ENCODE data around the gene CAB39L. TPM values are rescaled to one million over a fixed set of nuclear protein-coding genes. Genes with fewer than 3 reads are reported as not detected.

CAB39L gene
- total RNA-seq, 3 donors from 2014 or later = 8.5 to 87.2 (median 9.6) TPM

- no peak for DNase-seq
- no peak overlapping the region for H3K4me3 ChIP-seq
- intact Hi-C loops (cut with DNase I, micrococcal nuclease) = loop anchor here (5.0 to 10.0 kb wide), 3 partner anchors 130 to 310 kb away; no protein-coding TSS in a partner anchor
- no peak for ATAC-seq
- no peaks in the 10 kb centered on the region for H3K9me3 ChIP-seq
- H3K4me1 ChIP-seq (ENCODE audit: low read depth) = peaks cover 6% of the 10 kb centered on the region
- TF ChIP-seq, protein P1, sequence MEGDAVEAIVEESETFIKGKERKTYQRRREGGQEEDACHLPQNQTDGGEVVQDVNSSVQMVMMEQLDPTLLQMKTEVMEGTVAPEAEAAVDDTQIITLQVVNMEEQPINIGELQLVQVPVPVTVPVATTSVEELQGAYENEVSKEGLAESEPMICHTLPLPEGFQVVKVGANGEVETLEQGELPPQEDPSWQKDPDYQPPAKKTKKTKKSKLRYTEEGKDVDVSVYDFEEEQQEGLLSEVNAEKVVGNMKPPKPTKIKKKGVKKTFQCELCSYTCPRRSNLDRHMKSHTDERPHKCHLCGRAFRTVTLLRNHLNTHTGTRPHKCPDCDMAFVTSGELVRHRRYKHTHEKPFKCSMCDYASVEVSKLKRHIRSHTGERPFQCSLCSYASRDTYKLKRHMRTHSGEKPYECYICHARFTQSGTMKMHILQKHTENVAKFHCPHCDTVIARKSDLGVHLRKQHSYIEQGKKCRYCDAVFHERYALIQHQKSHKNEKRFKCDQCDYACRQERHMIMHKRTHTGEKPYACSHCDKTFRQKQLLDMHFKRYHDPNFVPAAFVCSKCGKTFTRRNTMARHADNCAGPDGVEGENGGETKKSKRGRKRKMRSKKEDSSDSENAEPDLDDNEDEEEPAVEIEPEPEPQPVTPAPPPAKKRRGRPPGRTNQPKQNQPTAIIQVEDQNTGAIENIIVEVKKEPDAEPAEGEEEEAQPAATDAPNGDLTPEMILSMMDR (IDR thresholded peaks at IDR 0.05) = no peak
- H3K36me3 ChIP-seq (ENCODE audit: low read depth) = no peaks in the 10 kb centered on the region
Measured at GRCh38 chr13:49304763-49305700, 138.8 kb downstream of the CAB39L start.

DNA sequence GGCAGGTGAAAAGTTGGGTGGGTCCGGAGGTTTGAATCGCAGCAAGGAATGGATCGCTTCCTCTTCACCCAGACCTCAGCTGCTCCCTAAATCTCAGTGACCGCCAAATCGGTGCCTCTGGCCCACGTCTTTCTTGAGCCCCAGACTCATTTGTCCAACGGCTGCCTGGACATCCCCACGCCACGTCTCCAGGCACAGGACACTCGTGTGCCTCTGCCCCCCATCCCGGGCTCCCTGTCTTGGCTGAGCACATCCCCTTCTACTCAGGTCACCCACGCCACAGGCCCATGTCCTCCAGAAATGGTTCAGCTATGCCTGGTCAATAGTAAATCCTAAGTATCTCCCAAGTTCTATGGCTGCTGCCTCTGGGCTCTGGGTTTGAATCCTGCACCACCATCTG is 139.5 kb downstream of the CAB39L start:
- no peaks in the 10 kb centered on the region for H3K9me3 ChIP-seq
- no peak overlapping the region for H3K4me3 ChIP-seq
- TF ChIP-seq, protein P1 (IDR thresholded peaks at IDR 0.05) = no peak
- DNase-seq = no peak
- H3K4me1 ChIP-seq (ENCODE audit: low read depth) = peaks cover 6% of the 10 kb centered on the region
- intact Hi-C loops (cut with DNase I, micrococcal nuclease) = loop anchor here (5.0 to 10.0 kb wide), 3 partner anchors 130 to 310 kb away; no protein-coding TSS in a partner anchor
- H3K36me3 ChIP-seq (ENCODE audit: low read depth) = no peaks in the 10 kb centered on the region
- ATAC-seq = no peak

DNA sequence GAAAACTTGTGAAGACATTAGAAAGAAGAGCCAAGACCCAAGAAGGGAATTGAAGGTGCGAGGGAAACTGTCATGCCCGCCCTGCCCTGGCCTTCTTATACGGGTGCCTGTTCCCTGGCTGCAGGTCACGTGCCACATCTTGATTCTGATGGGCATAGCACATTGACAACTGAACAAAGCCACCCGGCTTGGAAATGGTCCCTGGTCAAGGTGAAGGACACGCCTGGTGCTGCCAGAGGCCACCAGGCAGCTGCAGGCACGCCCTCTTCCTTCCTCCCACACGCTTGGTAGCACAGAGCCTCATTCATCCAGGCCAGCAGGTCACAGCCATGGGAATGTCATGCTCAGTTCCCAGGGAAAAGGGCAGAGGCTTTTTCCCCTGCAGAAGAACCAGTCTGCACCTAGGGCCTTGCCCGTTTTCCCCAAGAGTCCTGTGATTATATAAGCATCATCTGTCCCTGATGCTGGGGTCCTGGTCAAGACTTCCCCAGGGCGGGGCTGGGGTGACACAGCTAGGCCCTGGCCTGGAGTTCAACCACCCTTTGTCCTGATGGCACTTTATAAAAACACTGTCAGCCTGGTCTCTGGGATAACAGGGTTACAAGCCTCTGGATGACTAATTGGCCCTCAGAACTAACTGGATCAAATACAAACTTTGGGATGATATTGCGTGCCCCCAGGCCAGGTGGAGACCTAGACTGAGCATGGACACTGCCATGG is 140.2 kb downstream of the CAB39L start:
- no peaks in the 10 kb centered on the region for H3K9me3 ChIP-seq
- H3K4me1 ChIP-seq (ENCODE audit: low read depth) = peaks cover 6% of the 10 kb centered on the region
- intact Hi-C loops (cut with DNase I, micrococcal nuclease) = loop anchor here (5.0 to 10.0 kb wide), 3 partner anchors 131 to 311 kb away; no protein-coding TSS in a partner anchor
- H3K4me3 ChIP-seq = no peak overlapping the region
- H3K36me3 ChIP-seq (ENCODE audit: low read depth) = no peaks in the 10 kb centered on the region
- TF ChIP-seq, protein P1 (IDR thresholded peaks at IDR 0.05) = no peak
- ATAC-seq (peak; percentile 56), DNase-seq (peak in 1 of 3 donors; percentile 26)

- TF ChIP-seq, protein P1 (IDR thresholded peaks at IDR 0.05) = no peak
- ATAC-seq (no peak), DNase-seq (no peak)
- Histone ChIP-seq H3K9me3 (no peaks in the 10 kb centered on the region), H3K4me3 (no peak overlapping the region), H3K36me3 (ENCODE audit: low read depth) (no peaks in the 10 kb centered on the region), H3K4me1 (ENCODE audit: low read depth) (peaks cover 6% of the 10 kb centered on the region)
- intact Hi-C loops (cut with DNase I, micrococcal nuclease) = loop anchor here (5.0 to 10.0 kb wide), 3 partner anchors 132 to 312 kb away; no protein-coding TSS in a partner anchor
Measured at GRCh38 chr13:49302817-49303216, 141.0 kb downstream of the CAB39L start.

DNA sequence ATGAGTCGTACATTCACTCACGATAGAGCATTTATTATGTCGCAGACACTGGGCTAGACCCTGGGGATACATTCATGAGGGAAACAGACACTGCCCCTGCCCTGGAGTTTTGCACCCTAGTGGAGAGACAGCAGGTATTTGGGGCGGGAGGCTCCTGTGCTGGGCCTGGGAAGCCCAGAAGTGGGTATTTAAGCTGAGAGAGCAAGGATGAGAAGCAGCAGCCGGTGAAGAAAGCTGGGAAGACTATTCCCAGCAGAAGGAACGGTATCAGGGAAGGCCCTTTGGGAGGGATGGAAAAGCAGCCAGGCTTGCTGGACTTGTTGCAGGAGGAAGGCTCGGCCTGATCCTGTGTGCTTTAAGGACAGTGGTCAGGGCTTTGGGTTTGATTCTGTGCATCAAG is 141.6 kb downstream of the CAB39L start:
- intact Hi-C loops (cut with DNase I, micrococcal nuclease) = loop anchor here (5.0 to 10.0 kb wide), 3 partner anchors 133 to 313 kb away; no protein-coding TSS in a partner anchor
- DNase-seq = no peak
- TF ChIP-seq, protein P1 (IDR thresholded peaks at IDR 0.05) = no peak
- no peak for ATAC-seq
- Histone ChIP-seq H3K9me3 (no peaks in the 10 kb centered on the region), H3K4me1 (ENCODE audit: low read depth) (peaks cover 6% of the 10 kb centered on the region), H3K36me3 (ENCODE audit: low read depth) (no peaks in the 10 kb centered on the region), H3K4me3 (no peak overlapping the region)

Measured in mucosa of descending colon (tissue), 3 donors.